ENCODE results near the gene PSPN. TPM values are rescaled to one million over a fixed set of nuclear protein-coding genes. Genes with fewer than 3 reads are reported as not detected.
"Not testable (repeated sequence)": the region's sequence is repeated elsewhere in the genome, so short reads cannot be mapped to it uniquely, and the experiment has no call there.

Gene PSPN
- total RNA-seq, 2 donors from 2014 or later, result 1.9 to 2.7 TPM

DNA sequence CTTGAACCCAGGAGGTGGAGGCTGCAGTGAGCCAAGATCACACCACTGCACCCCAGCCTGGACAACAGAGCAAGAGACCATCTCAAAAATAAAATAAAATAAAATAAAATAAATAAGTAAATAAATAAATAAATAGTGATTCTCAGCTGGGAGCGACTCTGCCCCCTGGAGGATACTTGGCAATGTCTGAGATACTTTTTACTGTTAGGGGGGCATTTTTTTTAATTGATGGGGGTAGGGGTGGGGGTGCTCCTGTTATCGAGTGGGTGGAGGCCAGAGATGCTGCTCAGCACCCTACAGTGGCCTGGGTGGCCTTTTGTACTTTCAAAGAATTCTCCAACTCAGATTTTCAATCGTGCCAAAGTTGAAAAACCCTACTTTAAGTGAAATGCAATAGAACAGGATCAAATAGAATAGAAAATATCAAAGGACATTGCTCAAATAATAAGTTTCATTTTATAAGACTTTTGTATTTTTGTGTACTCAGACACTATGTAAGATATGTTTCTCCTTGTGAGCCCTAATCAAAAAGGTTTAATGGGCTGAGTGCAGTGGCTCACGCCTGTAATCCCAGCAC is 21.5 kb downstream of the PSPN start:
- no peak for DNase-seq
- H3K9me3 Mint-ChIP-seq, result peaks cover 18% of the 10 kb centered on the region
- Histone ChIP-seq H3K27me3 (ENCODE audit: control insufficient read depth, insufficient read depth, low read length, poor library complexity, severe bottlenecking) (no peaks in the 10 kb centered on the region), H3K4me1 (ENCODE audit: control insufficient read depth, insufficient read depth, low read length) (no peaks in the 10 kb centered on the region), H3K27ac (ENCODE audit: low read depth, low read length) (no peak overlapping the region), H3K9ac (ENCODE audit: extremely low read depth, low read length, poor library complexity, severe bottlenecking) (no peak overlapping the region), H3K9me3 (ENCODE audit: control insufficient read depth, low read length) (peaks cover 3% of the 10 kb centered on the region), H3K4me3 (ENCODE audit: low read length) (no peak overlapping the region), H3K36me3 (ENCODE audit: control insufficient read depth, insufficient read depth, low read length) (no peaks in the 10 kb centered on the region)
- peaks cover 9% of the 10 kb centered on the region for H3K27me3 Mint-ChIP-seq (ENCODE audit: insufficient read depth)
- peak; percentile 62 for TF ChIP-seq CTCF (conservative IDR thresholded peaks at IDR 0.05)
- H3K4me1 Mint-ChIP-seq, result no peaks in the 10 kb centered on the region
- H3K36me3 Mint-ChIP-seq (ENCODE audit: low read depth), result no peaks in the 10 kb centered on the region
- no peak overlapping the region for H3K4me3 Mint-ChIP-seq
- no peak overlapping the region for H3K27ac Mint-ChIP-seq
- 61 to 100% methylated on average over 1 to 4 of the region's 4 CpGs for WGBS, 2 experiments (ENCODE audit: insufficient coverage in 1 of 2, insufficient read length in 1 of 2)

- Histone ChIP-seq H3K27ac (ENCODE audit: low read depth, low read length) (no peak overlapping the region), H3K27me3 (ENCODE audit: control insufficient read depth, insufficient read depth, low read length, poor library complexity, severe bottlenecking) (no peaks in the 10 kb centered on the region), H3K4me1 (ENCODE audit: control insufficient read depth, insufficient read depth, low read length) (no peaks in the 10 kb centered on the region), H3K36me3 (ENCODE audit: control insufficient read depth, insufficient read depth, low read length) (no peaks in the 10 kb centered on the region), H3K4me3 (ENCODE audit: low read length) (no peak overlapping the region), H3K9ac (ENCODE audit: extremely low read depth, low read length, poor library complexity, severe bottlenecking) (no peak overlapping the region), H3K9me3 (ENCODE audit: control insufficient read depth, low read length) (peaks cover 3% of the 10 kb centered on the region)
- peaks cover 18% of the 10 kb centered on the region for H3K9me3 Mint-ChIP-seq
- no peak overlapping the region for H3K4me3 Mint-ChIP-seq
- peaks cover 14% of the 10 kb centered on the region for H3K27me3 Mint-ChIP-seq (ENCODE audit: insufficient read depth)
- no peak for TF ChIP-seq CTCF (conservative IDR thresholded peaks at IDR 0.05)
- WGBS, 2 experiments (ENCODE audit: insufficient coverage in 1 of 2, insufficient read length in 1 of 2), result 86 to 94% methylated on average over 2 of the region's 2 CpGs
- H3K36me3 Mint-ChIP-seq (ENCODE audit: low read depth), result no peaks in the 10 kb centered on the region
- no peak overlapping the region for H3K27ac Mint-ChIP-seq
- DNase-seq, result no peak
- no peaks in the 10 kb centered on the region for H3K4me1 Mint-ChIP-seq
Observed at GRCh38 chr19:6352381-6353165, 23.2 kb downstream of the PSPN start.

DNA sequence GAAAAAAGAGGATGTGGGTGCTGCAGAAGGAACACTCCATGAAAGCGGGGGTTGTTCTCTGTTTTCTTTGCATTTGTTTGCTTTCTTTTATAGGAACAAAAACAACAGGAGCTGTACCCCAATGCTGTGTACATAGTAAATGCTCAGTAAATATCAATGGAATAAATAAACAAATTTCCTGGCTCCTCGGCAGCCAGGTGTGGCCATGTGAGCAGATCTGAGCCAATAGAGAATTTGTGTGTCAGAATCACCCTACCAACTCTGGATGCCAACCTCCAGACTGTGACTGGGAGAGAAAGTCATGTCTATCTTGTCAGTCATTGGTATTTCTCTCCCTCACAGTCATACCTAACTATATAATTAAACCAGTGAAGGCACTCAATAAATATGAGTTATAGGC is 25.0 kb downstream of the PSPN start:
- Histone ChIP-seq H3K9me3 (ENCODE audit: control insufficient read depth, low read length) (peaks cover 3% of the 10 kb centered on the region), H3K9ac (ENCODE audit: extremely low read depth, low read length, poor library complexity, severe bottlenecking) (no peak overlapping the region), H3K27ac (ENCODE audit: low read depth, low read length) (no peak overlapping the region), H3K4me1 (ENCODE audit: control insufficient read depth, insufficient read depth, low read length) (no peaks in the 10 kb centered on the region), H3K27me3 (ENCODE audit: control insufficient read depth, insufficient read depth, low read length, poor library complexity, severe bottlenecking) (no peaks in the 10 kb centered on the region), H3K4me3 (ENCODE audit: low read length) (no peak overlapping the region), H3K36me3 (ENCODE audit: control insufficient read depth, insufficient read depth, low read length) (no peaks in the 10 kb centered on the region)
- H3K9me3 Mint-ChIP-seq, result peaks cover 21% of the 10 kb centered on the region
- DNase-seq, result no peak
- H3K36me3 Mint-ChIP-seq (ENCODE audit: low read depth), result no peaks in the 10 kb centered on the region
- 90 to 96% methylated on average over 2 of the region's 2 CpGs for WGBS, 2 experiments (ENCODE audit: insufficient coverage in 1 of 2, insufficient read length in 1 of 2)
- no peak overlapping the region for H3K27ac Mint-ChIP-seq
- TF ChIP-seq CTCF (conservative IDR thresholded peaks at IDR 0.05), result no peak
- no peaks in the 10 kb centered on the region for H3K4me1 Mint-ChIP-seq
- H3K27me3 Mint-ChIP-seq (ENCODE audit: insufficient read depth), result peaks cover 17% of the 10 kb centered on the region
- no peak overlapping the region for H3K4me3 Mint-ChIP-seq

DNA sequence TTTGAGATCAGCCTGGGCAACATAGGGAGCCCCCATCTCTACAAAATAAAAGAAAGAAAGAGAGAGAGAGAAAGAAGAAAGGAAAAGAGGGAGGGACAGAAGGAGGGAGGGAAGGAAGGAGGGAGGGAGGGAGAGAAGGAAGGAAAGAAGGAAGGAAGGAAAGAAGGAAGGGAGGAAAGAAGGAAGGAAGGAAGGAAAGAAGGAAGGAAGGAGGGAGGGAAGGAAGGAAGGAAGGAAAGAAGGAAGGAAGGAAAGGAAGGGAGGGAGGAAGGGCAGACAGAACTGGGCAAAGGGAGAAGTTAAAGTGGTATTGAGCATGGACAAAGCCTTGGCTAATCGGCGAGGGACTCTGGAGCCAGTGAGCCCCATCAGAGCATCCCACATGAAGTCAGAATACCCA is 26.5 kb downstream of the PSPN start:
- not testable (repeated sequence) for H3K4me1 ChIP-seq (ENCODE audit: control insufficient read depth, insufficient read depth, low read length); H3K36me3 Mint-ChIP-seq (ENCODE audit: low read depth); H3K27me3 ChIP-seq (ENCODE audit: control insufficient read depth, insufficient read depth, low read length, poor library complexity, severe bottlenecking); H3K9ac ChIP-seq (ENCODE audit: extremely low read depth, low read length, poor library complexity, severe bottlenecking); H3K27ac Mint-ChIP-seq; DNase-seq; H3K27ac ChIP-seq (ENCODE audit: low read depth, low read length); H3K4me3 Mint-ChIP-seq; H3K4me3 ChIP-seq (ENCODE audit: low read length); H3K36me3 ChIP-seq (ENCODE audit: control insufficient read depth, insufficient read depth, low read length); H3K9me3 ChIP-seq (ENCODE audit: control insufficient read depth, low read length); H3K4me1 Mint-ChIP-seq
- peaks cover 17% of the 10 kb centered on the region for H3K27me3 Mint-ChIP-seq (ENCODE audit: insufficient read depth)
- peaks cover 14% of the 10 kb centered on the region for H3K9me3 Mint-ChIP-seq
- WGBS, 2 experiments (ENCODE audit: insufficient coverage in 1 of 2, insufficient read length in 1 of 2), result 70% methylated on average over 2 of the region's 2 CpGs; no CpG with 5 or more reads in 1 of the 2 experiments
